ENCODE data around the gene FALEC.
A peak's percentile ranks its signal among the peaks of the same experiment; 100 is the strongest.

The FALEC gene

GRCh38 chr1:150579110-150579944 lies 63.8 kb downstream of the FALEC start, which contains the start of gene MCL1:
TSS of gene MCL1 (minus strand) at chr1:150579610. CDS start at chr1:150579530, 80 bp downstream.
- peak; percentile 87 for ATAC-seq
- no peak for TF ChIP-seq TSHZ2 (CRISPR knock-in tag; IDR thresholded peaks at IDR 0.05)
- TF ChIP-seq CREB5 (CRISPR knock-in tag; IDR thresholded peaks at IDR 0.05; ENCODE audit: low read depth), result no peak
- no peak for TF ChIP-seq CSRNP3 (CRISPR knock-in tag; IDR thresholded peaks at IDR 0.05)
- 0 out of 2 replicates have a peak, but pooled peaks have one; percentile 58 for TF ChIP-seq ARNTL (CRISPR knock-in tag; IDR thresholded peaks at IDR 0.05; ENCODE audit: borderline replicate concordance, low read depth)
- no peak for TF ChIP-seq ZNF8 (CRISPR knock-in tag; IDR thresholded peaks at IDR 0.05)
- TF ChIP-seq GLIS3 (CRISPR knock-in tag; IDR thresholded peaks at IDR 0.05), result no peak
- peak; percentile 98 for TF ChIP-seq RARB (CRISPR knock-in tag; IDR thresholded peaks at IDR 0.05)
- no peak for TF ChIP-seq ZFP30 (CRISPR knock-in tag; IDR thresholded peaks at IDR 0.05)
- no peak for TF ChIP-seq ZFP3 (CRISPR knock-in tag; IDR thresholded peaks at IDR 0.05)
- TF ChIP-seq TCF4 (CRISPR knock-in tag; IDR thresholded peaks at IDR 0.05; ENCODE audit: borderline replicate concordance), result no peak
- no peak for TF ChIP-seq OSR1 (CRISPR knock-in tag; IDR thresholded peaks at IDR 0.05)
- TF ChIP-seq ESRRG (CRISPR knock-in tag; IDR thresholded peaks at IDR 0.05), result peak; percentile 40; the same call in 1 of the 2 replicates
- peak; percentile 75; the same call in 1 of the 2 replicates for TF ChIP-seq POU6F1 (CRISPR knock-in tag; IDR thresholded peaks at IDR 0.05; ENCODE audit: borderline replicate concordance, low read depth)
- TF ChIP-seq ZNF565 (CRISPR knock-in tag; conservative IDR thresholded peaks at IDR 0.05; ENCODE audit: low read depth), result no peak
- no peak for TF ChIP-seq CSDC2 (CRISPR knock-in tag; IDR thresholded peaks at IDR 0.05)
- TF ChIP-seq BACH2 (CRISPR knock-in tag; IDR thresholded peaks at IDR 0.05; ENCODE audit: borderline replicate concordance), result no peak
- TF ChIP-seq PPARA (CRISPR knock-in tag; IDR thresholded peaks at IDR 0.05; ENCODE audit: borderline replicate concordance), result no peak
- no peak for TF ChIP-seq SNAI2 (CRISPR knock-in tag; IDR thresholded peaks at IDR 0.05)
- TF ChIP-seq TOX (CRISPR knock-in tag; IDR thresholded peaks at IDR 0.05; ENCODE audit: borderline replicate concordance), result peak; percentile 88
- TF ChIP-seq ZC3H10 (CRISPR knock-in tag; IDR thresholded peaks at IDR 0.05), result peak; percentile 40; the same call in 1 of the 2 replicates
- no peak for TF ChIP-seq ZNF70 (CRISPR knock-in tag; IDR thresholded peaks at IDR 0.05)
- TF ChIP-seq PATZ1 (CRISPR knock-in tag; IDR thresholded peaks at IDR 0.05; ENCODE audit: borderline replicate concordance), result peak; percentile 98
- TF ChIP-seq ISL1 (CRISPR knock-in tag; IDR thresholded peaks at IDR 0.05), result no peak
